Measurements from ENCODE around the gene RGS9. TPM values are rescaled to one million over a fixed set of nuclear protein-coding genes. Genes with fewer than 3 reads are reported as not detected.

The RGS9 gene
- total and polyA plus RNA-seq, 2 of the 13 experiments (the other 11 are each of a cell fraction or from before 2014, with no cell fraction given): 0.44 to 0.74 TPM

GRCh38 chr17:65171752-65172151, 34.6 kb downstream of the RGS9 start:
- no peak overlapping the region for H2AFZ ChIP-seq (ENCODE audit: low read length)
- H3K27me3 ChIP-seq (ENCODE audit: control insufficient read depth in 1 of 2, insufficient read depth in 2 of 2, low read length in 2 of 2): peaks cover 0 to 18% of the 10 kb centered on the region in 2 experiments; a peak in 1 of 5 replicates
- ChIA-PET POLR2A (no interaction called here), CTCF (ENCODE audit: low intra/inter-chr PET ratio, low total read pairs) (no interaction called here)
- ATAC-seq (no peak), FAIRE-seq (no peak), DNase-seq (ENCODE audit: low spot score) (no peak)
- no peak overlapping the region for H3K9ac ChIP-seq (ENCODE audit: insufficient read depth, low read depth, low read length)
- H3K79me2 ChIP-seq (ENCODE audit: insufficient read depth, low read length): no peaks in the 10 kb centered on the region
- no peaks in the 10 kb centered on the region for H3K4me1 ChIP-seq (ENCODE audit: insufficient read depth, low read length)
- in situ Hi-C loops (cut with HindIII; ENCODE audit: extremely low pct_ligation_motif_present, low pct_unique_long_range_greater_than_20kb) (no loop called here), intact Hi-C loops (cut with micrococcal nuclease; ENCODE audit: unreplicated experiment) (no loop called here)
- H4K20me1 ChIP-seq (ENCODE audit: insufficient read depth, low read length): no peaks in the 10 kb centered on the region
- H3K9me3 ChIP-seq (ENCODE audit: low read length): no peaks in the 10 kb centered on the region
- TF ChIP-seq CREB3 (CRISPR knock-in tag; IDR thresholded peaks at IDR 0.05) (no peak), FOXA1 (IDR thresholded peaks at IDR 0.05) (no peak), FOXA1 (CRISPR knock-in tag; IDR thresholded peaks at IDR 0.05) (no peak)
- BruUV-seq (replicated peaks): no TSS peak
- H3K36me3 ChIP-seq (replicated peaks in 1 of 2; ENCODE audit: control insufficient read depth in 1 of 2, insufficient read depth in 2 of 2, low read length in 2 of 2): no peaks in the 10 kb centered on the region
- H3K4me3 ChIP-seq (replicated peaks in 1 of 3; ENCODE audit: insufficient read depth in 1 of 3, low read depth in 2 of 3, low read length in 3 of 3): no peak overlapping the region
- H3K27ac ChIP-seq (ENCODE audit: extremely low read length, insufficient read depth, low read length): no peak overlapping the region
- no peak overlapping the region for H3K4me2 ChIP-seq (ENCODE audit: low read depth, low read length)
- WGBS (ENCODE audit: low lambda C conversion rate): 15% methylated on average over 4 of the region's 4 CpGs

GRCh38 chr17:65172496-65173136, 35.4 kb downstream of the RGS9 start:
- H3K79me2 ChIP-seq (ENCODE audit: insufficient read depth, low read length): no peaks in the 10 kb centered on the region
- DNase-seq (ENCODE audit: low spot score) (no peak), ATAC-seq (no peak), FAIRE-seq (no peak)
- H3K4me3 ChIP-seq (replicated peaks in 1 of 3; ENCODE audit: insufficient read depth in 1 of 3, low read depth in 2 of 3, low read length in 3 of 3): no peak overlapping the region
- H4K20me1 ChIP-seq (ENCODE audit: insufficient read depth, low read length): no peaks in the 10 kb centered on the region
- H3K9me3 ChIP-seq (ENCODE audit: low read length): no peaks in the 10 kb centered on the region
- ChIA-PET CTCF (ENCODE audit: low intra/inter-chr PET ratio, low total read pairs) (no interaction called here), POLR2A (no interaction called here)
- WGBS (ENCODE audit: low lambda C conversion rate): 70% methylated on average over 11 of the region's 11 CpGs
- H3K4me1 ChIP-seq (ENCODE audit: insufficient read depth, low read length): no peaks in the 10 kb centered on the region
- in situ Hi-C loops (cut with HindIII; ENCODE audit: extremely low pct_ligation_motif_present, low pct_unique_long_range_greater_than_20kb): no loop called here
- no TSS peak for BruUV-seq (replicated peaks)
- H3K27me3 ChIP-seq (ENCODE audit: control insufficient read depth in 1 of 2, insufficient read depth in 2 of 2, low read length in 2 of 2): peaks cover 0 to 18% of the 10 kb centered on the region in 2 experiments; a peak in 1 of 5 replicates
- H3K4me2 ChIP-seq (ENCODE audit: low read depth, low read length): no peak overlapping the region
- intact Hi-C loops (cut with micrococcal nuclease; ENCODE audit: unreplicated experiment): no loop called here
- no peak overlapping the region for H2AFZ ChIP-seq (ENCODE audit: low read length)
- H3K27ac ChIP-seq (ENCODE audit: extremely low read length, insufficient read depth, low read length): no peak overlapping the region
- no peak overlapping the region for H3K9ac ChIP-seq (ENCODE audit: insufficient read depth, low read depth, low read length)
- H3K36me3 ChIP-seq (replicated peaks in 1 of 2; ENCODE audit: control insufficient read depth in 1 of 2, insufficient read depth in 2 of 2, low read length in 2 of 2): no peaks in the 10 kb centered on the region
- TF ChIP-seq CTCF (CRISPR knock-in tag; IDR thresholded peaks at IDR 0.05): no peak
- TF ChIP-seq ZNF713 (CRISPR knock-in tag; IDR thresholded peaks at IDR 0.05): no peak
- TF ChIP-seq ZNF253 (CRISPR knock-in tag; IDR thresholded peaks at IDR 0.05; ENCODE audit: borderline replicate concordance): no peak
- TF ChIP-seq MYNN (CRISPR knock-in tag; IDR thresholded peaks at IDR 0.05; ENCODE audit: low read depth): no peak
- TF ChIP-seq ETV5 (CRISPR knock-in tag; IDR thresholded peaks at IDR 0.05; ENCODE audit: borderline replicate concordance): no peak
- TF ChIP-seq TOPORS (CRISPR knock-in tag; IDR thresholded peaks at IDR 0.05): no peak
- no peak for TF ChIP-seq ZBTB38 (CRISPR knock-in tag; IDR thresholded peaks at IDR 0.05)
- no peak for TF ChIP-seq ZNF274 (CRISPR knock-in tag; IDR thresholded peaks at IDR 0.05)
- no peak for TF ChIP-seq RBFOX2 (IDR thresholded peaks at IDR 0.05; ENCODE audit: low read depth, low read length)
- no peak for TF ChIP-seq EZH2 (conservative IDR thresholded peaks at IDR 0.05; ENCODE audit: low read depth, low read length)
- no peak for TF ChIP-seq HOXA9 (CRISPR knock-in tag; IDR thresholded peaks at IDR 0.05; ENCODE audit: borderline replicate concordance)
- no peak for TF ChIP-seq ZNF816 (CRISPR knock-in tag; IDR thresholded peaks at IDR 0.05; ENCODE audit: borderline replicate concordance)
- no peak for TF ChIP-seq ZNF691 (CRISPR knock-in tag; IDR thresholded peaks at IDR 0.05; ENCODE audit: borderline replicate concordance, low read depth)

Measured in HepG2 (cell line).